ENCODE data around the gene TRPM1.

The TRPM1 gene

DNA sequence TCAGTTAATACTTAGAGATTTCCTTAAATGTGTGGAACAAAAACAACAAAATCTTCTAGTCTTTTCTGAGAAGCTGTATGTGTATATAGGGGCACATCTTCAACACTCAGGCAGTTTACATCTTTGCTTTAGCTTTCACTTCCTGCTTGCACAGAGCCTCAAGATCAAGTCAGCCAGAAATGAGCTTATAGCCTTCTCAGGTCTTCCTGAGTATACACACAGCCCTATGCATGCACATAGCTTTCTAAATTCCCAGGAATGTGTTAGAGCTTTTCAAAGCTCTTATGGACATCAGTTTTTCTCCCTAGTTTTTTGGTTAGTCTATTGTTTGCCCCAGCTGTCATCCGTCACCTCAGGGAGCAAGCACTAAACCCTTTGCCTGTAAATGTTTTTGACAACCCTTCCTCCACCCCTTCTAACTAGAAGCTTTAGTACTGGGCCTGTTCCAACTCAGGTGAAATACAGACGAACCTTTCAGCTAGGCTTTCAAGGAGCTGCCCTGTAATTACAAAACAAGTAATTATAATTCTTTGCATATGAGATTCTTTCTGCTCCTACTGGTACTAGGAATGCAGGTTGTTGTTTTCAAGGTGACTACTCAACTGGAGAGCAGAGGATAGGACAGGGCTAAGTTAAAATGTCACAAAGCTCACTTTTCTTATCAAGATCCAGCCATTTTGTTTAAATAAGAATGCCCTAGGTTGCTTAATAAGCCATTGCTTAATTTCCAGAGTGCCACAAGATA is 87.5 kb downstream of the TRPM1 start:
- no peak for DNase-seq

GRCh38 chr15:31012455-31012854 is 89.1 kb downstream of the TRPM1 start:
- DNase-seq: no peak

DNA sequence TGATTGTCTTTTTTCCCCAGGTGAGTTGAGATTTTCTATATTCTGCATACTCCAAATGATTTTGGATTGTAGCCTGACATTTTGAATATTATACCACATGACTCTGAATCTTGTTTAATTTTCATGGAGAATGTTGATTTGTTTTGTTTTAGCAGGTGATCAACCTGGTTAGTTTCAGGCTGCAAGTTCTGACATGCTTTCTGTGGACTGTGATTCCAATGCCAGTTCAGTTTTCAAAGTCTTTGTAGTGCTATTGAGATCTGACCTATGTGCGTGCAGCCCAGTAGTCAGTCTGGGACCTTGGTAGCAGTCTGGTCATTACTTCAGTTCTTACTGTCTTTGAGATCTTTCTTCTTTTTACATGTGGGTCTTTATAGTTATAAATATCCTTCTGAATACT is 91.5 kb downstream of the TRPM1 start:
- no peak for DNase-seq

DNA sequence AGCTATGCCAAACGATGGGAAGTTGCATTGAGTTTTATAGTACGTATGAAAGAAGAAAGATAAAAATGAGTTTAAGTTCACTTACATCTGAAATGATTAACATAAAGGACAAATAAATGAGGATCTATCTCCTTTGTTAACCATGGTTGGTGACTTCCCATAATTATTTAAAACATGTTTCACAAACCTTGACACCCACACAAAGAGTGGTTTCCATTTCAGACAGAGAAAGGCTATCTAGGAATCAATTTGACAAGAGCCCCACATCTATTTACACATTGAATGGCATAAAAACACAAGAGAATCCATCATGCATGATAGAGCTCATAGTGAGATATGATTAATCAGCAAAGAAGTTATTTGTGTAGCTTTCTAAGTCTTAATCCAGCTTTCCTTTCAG is 95.9 kb downstream of the TRPM1 start:
- DNase-seq: no peak

DNA sequence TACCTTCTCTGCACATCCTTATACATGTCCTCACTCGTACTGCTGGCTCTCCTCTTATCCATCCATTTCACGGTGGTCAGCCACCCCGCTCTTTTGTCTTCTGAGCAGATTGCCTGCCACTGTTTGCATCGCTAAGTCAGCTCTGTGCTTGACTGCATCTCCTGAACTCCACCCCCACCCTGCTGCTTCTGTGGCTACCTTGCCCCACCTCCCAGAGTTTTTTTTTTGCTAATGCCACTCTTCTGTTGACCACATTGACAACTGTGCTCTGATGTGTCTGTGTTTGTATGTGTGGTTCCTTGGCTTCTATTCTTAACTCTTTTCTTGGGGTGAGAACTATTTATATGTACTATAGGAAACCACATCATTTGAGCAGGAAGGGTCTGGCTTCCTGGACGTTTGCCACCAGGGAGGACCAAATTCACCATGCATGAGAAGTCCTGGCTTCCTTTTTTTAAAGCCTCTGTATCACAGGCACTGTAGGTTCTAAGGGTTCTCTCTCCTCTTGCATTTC is 97.2 kb downstream of the TRPM1 start:
- DNase-seq: peak; percentile 33 to 66

- DNase-seq: no peak
Measured at GRCh38 chr15:31001702-31002101, 99.8 kb downstream of the TRPM1 start.

DNA sequence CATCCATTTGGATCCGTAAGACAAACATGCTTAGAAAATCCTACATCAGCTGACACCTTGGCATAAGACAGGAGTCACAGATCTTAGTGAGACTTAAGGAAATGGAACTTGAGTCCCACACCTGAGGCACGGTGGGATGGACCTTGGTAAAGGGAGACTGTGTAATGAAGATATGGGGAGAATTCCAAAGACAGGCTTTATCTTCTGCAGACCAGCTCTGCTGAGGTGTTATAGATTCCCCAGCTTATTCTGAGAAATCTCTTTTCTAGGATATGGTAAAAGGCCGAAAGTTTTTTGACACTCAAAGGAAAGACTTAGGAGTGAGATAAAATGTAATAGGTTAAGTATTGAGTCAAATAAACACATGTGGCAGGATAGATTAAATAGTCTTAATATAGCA is 101.8 kb downstream of the TRPM1 start:
- DNase-seq: no peak

DNA sequence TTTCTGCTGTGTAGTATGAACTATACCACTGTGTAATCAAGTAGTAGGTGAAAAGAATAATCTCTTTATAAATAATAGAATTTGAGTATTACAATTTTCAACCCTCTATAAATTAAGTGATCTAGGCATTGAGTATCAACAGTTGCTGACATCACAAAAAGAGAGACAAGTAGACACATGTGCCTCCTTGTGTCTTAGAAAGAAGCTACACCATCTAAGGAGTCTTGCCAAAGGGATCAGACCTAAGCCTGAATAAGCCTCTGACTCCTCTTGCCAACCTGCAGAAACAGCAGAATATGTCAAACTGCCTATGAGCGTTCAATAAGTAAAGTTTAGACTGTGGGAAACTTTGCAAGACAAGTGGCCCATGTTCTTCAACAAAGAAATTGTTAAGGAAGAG is 104.3 kb downstream of the TRPM1 start:
- no peak for DNase-seq

DNA sequence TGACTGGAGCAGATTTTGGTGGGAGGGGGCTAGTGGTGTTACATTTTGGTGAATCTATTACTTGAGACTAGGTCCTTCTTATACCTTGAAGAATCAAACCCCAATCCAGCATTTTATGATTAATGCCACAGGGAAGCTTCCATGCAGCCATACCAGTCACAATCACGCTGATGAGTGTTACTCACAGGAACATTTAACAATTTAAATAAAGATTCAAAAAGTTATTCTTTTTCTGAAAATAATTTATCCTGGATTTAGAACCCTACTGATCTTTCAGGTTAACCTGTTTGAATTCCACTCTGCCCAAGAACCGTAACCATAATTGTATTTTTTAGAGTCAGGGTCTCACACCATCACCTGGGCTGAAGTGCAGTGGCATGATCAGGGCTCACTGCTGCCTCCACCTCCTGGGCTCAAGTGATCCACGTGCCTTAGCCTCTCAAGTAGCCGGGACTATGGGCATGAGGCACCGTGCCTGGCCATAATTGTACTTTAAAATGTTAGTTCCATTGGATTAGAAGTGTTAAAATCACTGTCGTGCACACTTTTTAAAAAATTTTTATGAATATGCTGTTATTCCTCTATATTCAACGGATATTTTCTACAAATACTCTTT is 109.2 kb downstream of the TRPM1 start:
- no peak for DNase-seq

- peak; percentile 76 to 78 for DNase-seq
Measured at GRCh38 chr15:30991255-30992235, 110.0 kb downstream of the TRPM1 start, which contains the start of gene MTMR10. Gene MTMR10, minus strand, starts transcription at chr15:30991628. Its CDS starts 122 bp downstream, at chr15:30991506.

DNA sequence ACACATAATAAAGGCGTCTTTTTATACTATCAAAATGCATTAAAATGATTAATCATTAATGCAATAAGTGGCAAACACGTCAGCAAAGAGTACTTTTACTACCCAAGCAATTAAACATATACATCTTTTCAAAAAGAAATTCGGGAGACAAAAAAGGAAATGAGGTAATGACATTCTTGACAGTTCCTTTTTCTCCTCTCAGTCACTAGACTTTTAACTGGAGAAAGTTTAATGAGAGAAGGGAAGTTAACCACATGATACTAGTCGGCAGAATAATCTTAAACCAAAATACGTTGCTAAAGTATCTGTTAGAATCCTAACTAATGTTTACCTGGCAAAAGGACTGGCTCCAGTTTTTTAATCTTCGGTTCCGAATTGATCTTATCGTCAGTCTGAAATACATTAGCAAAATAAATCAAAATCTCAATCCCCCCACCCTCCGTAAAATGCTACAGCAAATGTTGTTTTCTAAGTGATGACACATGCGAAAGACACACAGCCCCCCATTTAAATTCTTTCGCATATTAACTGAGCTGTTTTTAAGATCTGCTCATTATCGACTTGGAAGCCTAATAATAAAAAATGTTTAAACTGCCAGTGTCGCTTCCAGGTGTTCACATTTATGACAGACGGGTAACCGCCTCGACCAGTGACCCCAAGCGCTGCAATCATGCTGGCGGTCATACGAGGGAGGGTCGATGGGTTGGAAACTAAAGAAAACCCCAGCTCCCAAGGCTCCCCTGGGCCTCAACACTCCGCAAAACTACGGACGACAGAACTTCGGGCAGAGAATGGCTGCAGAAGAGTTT is 110.9 kb downstream of the TRPM1 start:
- peak in 1 of 2 donors; percentile 16 for DNase-seq

GRCh38 chr15:30990036-30990435 is 111.5 kb downstream of the TRPM1 start:
- no peak for DNase-seq

DNA sequence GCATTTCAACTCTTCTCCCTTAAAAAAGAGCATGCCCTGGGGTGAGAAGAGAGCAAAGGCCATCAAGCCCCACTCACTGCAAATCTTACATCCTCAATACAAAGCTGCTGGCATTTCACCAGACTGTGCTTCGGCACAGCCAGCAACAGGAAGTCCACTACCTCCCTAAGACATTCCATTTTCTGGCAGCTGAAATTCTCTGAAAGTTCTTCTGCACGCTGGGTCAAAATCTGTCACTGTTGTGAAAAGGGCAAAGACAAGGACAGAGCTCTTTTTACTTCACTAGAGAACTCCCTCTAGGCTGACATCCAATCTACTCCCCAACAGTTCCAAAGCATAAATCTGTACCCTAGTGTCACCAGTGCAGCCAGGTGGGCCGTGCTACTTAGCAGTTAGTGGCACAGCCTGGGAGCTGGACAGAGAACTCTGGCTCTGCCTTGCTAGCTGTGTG is 116.4 kb downstream of the TRPM1 start:
- DNase-seq: no peak

GRCh38 chr15:30984542-30984941 is 117.0 kb downstream of the TRPM1 start:
- no peak for DNase-seq

DNA sequence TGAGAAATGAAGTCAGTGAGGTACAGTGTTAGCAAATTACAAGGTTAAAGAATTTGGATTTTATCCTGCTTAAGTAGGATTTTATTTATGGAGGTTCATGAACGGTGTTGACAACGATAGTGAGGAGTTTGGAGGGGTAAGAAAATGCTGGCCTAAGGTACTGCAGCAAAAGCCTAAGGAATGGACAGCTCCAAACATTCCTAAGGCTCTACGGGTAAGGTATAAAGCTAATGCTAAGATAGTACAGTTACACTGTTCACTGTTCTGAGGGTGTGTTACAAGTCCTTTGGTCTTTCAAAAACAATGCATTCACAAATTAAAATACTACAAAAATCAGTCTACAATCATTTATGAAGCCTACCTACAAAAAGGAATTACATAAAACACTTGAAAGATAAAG is 117.4 kb downstream of the TRPM1 start:
- no peak for DNase-seq

- DNase-seq: peak in 1 of 2 donors; percentile 42
Measured at GRCh38 chr15:30979457-30979856, 122.1 kb downstream of the TRPM1 start.

- no peak for DNase-seq
Measured at GRCh38 chr15:30978328-30978727, 123.2 kb downstream of the TRPM1 start.

DNA sequence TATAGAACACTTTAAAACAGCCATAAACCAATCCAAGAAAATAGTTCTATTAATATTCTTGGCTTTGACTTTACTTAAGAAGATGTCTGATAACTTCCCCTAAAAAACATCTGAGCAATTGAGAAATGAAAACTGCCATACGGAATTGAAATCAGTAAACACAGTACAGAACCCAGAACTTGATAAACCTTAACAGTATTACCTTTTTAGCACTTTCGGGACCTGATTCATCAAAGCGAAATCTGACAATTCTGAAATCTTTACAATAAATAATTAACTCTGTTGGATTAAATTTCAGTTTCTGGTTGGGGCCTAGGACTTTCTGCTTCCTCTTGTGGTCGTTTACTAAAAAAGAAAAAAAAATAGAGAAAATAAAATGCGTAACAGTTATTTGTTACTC is 127.4 kb downstream of the TRPM1 start:
- no peak for DNase-seq

DNA sequence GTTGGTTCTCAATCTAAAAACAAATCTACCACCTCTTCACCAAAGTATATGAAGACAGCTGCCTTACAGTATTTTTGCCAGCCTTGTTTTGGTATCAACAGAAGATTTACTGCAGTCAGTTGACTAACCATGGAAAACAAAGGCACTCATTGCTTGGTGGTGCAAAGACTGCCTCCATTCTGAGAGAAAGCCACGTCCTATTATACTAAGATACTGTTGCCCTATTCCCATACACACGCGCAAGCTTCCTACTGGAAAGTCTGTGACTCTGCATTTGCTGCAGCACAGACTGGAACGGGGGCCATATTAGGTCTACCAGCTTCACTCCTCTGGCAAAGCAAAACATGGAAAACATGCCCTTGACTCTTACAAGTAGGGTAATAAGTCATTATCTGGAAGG is 128.1 kb downstream of the TRPM1 start:
- DNase-seq: no peak

DNA sequence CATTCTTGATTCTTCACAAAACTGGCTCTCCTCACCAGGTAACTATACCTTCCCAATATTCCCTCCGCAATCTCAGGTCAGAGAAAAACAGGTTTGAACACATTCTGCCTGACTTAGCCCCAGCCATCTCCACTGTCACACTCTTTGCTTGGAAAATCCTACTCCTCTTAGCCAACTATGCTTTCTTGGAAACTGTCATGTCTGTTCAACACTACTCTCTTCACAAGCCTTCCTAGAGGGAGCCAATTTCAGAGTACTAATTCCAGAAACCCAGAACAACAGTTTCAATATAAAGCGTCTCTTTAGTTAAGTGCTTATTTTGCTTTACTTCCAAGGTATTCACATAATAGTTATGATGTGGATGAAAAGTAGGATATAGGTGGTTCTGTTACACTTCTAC is 131.8 kb downstream of the TRPM1 start:
- DNase-seq: no peak

DNA sequence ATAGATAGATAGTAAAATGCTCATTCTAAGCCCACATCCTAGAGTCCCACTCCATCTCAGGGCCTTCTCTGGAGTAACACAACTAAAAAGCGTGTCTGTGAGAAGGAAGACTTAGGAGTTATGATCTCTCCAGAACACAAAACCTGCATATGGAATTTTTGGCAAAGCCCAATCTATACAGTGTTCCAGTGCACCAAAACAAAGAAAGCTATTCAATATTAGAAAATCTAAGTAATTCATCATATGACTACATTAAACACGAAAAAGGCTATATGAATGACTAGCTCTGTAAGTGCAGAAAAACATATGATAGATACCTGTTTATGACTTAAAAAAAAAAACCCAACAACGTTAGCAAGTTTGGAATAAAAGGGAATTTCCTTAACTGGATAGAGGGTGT is 137.8 kb downstream of the TRPM1 start:
- DNase-seq: no peak

DNA sequence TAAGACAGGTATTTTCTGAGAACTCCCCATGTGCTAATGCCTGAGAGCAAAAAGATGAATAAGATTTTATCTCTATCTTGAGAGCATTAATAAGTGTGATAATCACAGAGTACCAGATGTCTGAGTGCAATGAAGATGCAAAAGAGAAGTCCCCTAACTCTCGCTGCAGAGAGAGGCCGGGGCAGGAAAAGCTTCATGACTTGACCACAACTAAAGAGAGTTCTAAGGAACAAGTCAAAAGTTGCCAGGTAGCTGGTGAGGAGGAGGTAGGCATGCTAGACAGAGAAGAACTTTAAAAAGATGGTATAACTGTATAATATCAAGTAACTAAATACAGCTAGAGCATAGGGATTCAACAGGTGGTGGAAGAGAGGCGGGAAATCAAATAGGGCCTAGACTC is 138.9 kb downstream of the TRPM1 start:
- DNase-seq: no peak
